Tongue (tissue), 2 donors: ENCODE results near the gene CLASRP. TPM values are rescaled to one million over a fixed set of nuclear protein-coding genes. Genes with fewer than 3 reads are reported as not detected.
"Not testable (repeated sequence)": the region's sequence is repeated elsewhere in the genome, so short reads cannot be mapped to it uniquely, and the experiment has no call there.

Experiments used
- DNase-seq: peaks from one replicate; pipeline ENCODE4 v3.0.0-alpha.2; 2015
- total RNA-seq: library from RNA; depleted of rRNA; stranded (reverse); fragments of >200 nt; gene quantifications from one replicate; pipeline ENCODE4 v1.2.3, GENCODE V29; 2014

The CLASRP gene
- 24.7 TPM for total RNA-seq

GRCh38 chr19:45038931-45039893, at the start of gene CLASRP:
Gene CLASRP, plus strand, starts transcription at chr19:45039045. Its CDS starts 1,168 bp downstream, at chr19:45040213.
- peak; percentile 96 for DNase-seq

- no peak for DNase-seq
Observed at GRCh38 chr19:44990459-44990858, 48.4 kb upstream of the CLASRP start.

DNA sequence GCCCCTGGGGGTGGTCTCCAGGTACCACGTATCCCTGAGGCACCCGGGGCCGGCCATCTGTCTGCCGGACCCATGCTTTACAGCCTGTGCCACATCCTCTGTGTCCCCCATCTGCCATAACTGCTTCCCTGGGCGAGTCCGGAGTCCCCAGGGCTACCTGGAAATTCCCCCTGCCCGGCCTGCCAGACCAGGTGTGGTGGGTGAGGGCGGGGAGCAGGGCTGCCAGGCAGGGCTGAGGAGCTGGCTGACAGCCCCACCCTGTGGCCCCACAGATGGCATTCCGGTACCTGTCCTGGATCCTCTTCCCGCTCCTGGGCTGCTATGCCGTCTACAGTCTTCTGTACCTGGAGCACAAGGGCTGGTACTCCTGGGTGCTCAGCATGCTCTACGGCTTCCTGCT, 47.9 kb upstream of the CLASRP start:
- no peak for DNase-seq

GRCh38 chr19:44992336-44993163, 46.3 kb upstream of the CLASRP start:
- DNase-seq, result no peak

GRCh38 chr19:44993526-44993925, 45.3 kb upstream of the CLASRP start:
- DNase-seq, result no peak

DNA sequence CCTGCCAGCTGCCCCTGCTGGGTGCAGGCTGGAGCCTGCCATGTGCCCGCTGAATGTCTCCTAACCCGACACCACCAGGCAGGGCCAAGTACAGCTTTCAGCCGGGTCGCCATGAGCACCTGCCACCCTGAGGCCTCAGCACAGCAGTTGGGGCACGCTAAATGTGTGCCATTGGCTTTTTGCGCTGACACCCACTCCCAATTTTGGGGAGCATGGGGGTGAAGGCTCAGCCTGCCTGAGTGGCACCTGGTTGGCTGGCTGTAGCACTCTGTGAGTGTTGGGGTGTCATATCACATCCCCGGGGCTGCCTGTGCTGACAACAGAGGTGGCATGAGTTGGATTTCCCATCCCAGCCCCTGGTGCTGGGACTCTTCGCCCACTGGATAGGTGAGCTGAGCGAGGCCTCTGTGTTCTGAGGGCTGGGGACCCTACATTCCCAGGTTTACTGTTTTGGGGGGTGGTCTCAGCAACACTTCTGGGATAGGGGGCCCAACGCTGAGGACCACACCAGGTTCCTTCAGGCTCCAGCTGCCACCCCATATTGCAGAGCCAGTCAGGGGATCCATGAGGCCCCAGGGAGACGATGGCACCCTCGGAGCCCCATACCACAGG, 44.8 kb upstream of the CLASRP start:
- no peak for DNase-seq

- DNase-seq, result no peak
Observed at GRCh38 chr19:44998025-44998424, 40.8 kb upstream of the CLASRP start.

DNA sequence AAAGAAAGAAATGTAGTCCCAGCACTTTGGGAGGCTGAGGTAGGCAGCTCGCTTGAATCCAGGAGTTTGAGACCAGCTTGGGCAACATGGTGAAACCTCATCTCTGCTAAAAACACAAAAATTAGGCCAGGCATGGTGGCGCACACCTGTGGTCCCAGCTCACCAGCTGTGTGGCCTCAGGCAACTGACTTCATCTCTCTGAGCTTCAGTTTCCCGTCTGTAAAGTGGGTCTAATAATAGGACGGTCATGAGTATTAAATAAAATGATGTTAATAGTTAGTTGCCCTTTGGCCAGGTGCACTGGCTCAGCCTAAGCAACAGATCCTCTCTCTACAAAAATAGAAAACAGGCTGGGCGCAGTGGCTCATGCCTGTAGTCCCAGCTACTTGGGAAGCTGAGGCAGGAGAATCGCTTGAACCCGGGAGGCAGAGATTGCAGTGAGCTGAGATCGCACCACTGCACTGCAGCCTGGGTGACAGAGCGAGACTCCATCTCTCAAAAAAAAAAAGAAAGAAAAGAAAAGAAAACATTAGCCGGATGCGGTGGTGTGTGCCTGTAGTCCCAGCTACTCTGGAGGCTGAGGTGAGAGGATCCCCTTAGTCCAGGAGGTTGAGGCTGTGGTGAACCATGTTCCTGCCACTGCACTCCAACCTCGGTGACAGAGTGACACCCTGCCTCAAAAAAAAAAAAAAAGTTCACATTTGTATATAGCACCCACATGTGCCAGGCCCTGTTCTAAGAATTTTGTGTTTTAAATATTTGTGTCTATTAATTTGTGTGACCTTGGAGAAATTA, 39.5 kb upstream of the CLASRP start:
- not testable (repeated sequence) for DNase-seq

- not testable (repeated sequence) for DNase-seq
Observed at GRCh38 chr19:45000665-45001064, 38.2 kb upstream of the CLASRP start.

GRCh38 chr19:45001087-45001739, 37.6 kb upstream of the CLASRP start, which contains the start of gene RELB:
Gene RELB, plus strand, starts transcription at chr19:45001464. Its CDS starts 116 bp downstream, at chr19:45001580.
- DNase-seq, result peak; percentile 96

GRCh38 chr19:45003485-45003884, 35.4 kb upstream of the CLASRP start:
- no peak for DNase-seq

GRCh38 chr19:45005787-45006186, 33.1 kb upstream of the CLASRP start:
- DNase-seq, result no peak

GRCh38 chr19:45008552-45008951, 30.3 kb upstream of the CLASRP start:
- DNase-seq, result no peak

GRCh38 chr19:45009625-45010255, 29.1 kb upstream of the CLASRP start:
- DNase-seq, result no peak

- no peak for DNase-seq
Observed at GRCh38 chr19:45010306-45010705, 28.5 kb upstream of the CLASRP start.

GRCh38 chr19:45011959-45012358, 26.9 kb upstream of the CLASRP start:
- DNase-seq, result no peak

DNA sequence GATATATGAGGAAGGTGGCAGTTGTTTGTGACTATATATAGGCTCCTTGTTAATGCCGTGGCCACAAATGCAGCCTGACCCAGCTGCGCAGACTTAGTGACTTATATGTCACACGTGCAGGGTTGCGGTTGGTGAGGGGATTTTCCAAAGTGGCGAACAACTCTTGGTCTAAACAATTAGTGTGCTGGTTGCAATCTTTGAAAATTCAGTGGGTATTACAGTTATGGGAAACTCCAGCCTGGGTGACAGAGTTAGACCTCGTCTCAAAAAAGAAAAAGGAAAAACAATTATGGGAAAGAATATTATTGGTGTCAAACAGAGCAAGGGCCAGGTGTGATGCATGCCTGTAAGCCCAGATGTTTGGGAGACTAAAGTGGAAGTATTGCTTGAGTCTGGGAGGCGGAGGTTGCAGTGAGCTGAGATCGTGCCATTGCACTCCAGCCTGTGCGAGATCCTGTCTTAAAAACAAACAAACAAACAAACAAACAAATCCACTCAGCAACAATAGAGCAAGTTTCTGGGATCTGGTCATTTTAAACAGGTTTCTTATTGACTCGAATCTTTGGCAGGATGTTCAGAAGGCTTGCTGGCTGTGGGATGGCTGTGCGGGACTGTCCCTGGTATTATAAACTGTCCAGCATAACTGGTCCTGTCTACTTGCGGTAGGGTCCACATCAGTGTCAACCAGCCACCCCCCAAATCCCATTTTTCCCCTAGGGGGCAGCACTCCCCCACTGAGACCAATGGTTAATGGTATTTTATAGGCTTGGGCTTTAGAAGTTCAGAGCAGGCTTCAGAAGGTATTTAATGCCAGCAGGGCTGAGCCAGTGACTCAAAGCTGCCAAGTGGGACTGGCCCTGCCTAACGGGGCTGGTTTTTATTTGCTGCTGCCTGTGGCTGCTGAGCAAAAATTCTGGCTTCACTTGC, 22.2 kb upstream of the CLASRP start:
- DNase-seq, result peak; percentile 79

DNA sequence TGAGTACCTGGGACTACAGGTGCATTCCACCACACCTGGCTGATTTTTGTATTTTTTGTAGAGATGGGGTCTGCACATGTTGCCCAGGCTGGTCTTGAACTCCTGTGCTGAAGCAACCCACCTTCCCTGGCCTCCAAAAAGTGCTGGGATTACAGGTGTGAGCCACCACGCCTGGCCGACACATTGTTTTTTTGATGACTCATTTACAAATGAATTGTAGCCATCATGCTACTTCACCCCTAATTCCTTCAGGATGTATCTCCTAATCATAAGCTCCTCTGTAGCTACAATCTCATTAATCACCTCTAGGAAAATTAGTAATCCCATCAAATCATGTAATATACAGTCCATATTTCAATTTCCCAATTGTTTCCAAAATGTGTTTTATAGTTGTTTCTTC, 19.7 kb upstream of the CLASRP start:
- no peak for DNase-seq

- no peak for DNase-seq
Observed at GRCh38 chr19:45020071-45020470, 18.8 kb upstream of the CLASRP start.
